Gastrocnemius medialis (tissue), 4 donors: ENCODE data around the gene ASTN2. TPM values are rescaled to one million over a fixed set of nuclear protein-coding genes. Genes with fewer than 3 reads are reported as not detected.

Experiments used
- ATAC-seq, 2 donors: fragments of 150-250 bp; one replicate each; pipeline ENCODE4 v1.9.1; 2016
- DNase-seq, 2 donors: peaks; one replicate each; pipeline ENCODE4 v3.0.0-alpha.2; 2019
- H3K27ac ChIP-seq, 4 donors: fragments of 200-600 bp; sonication (generic); 1 replicate in 1 of 4; 2 replicates in 3 of 4; pipeline ENCODE4 v1.5.1; 2016 to 2018; ENCODE audit warnings: mild to moderate bottlenecking in 2 of 4, moderate library complexity in 1 of 4
- H3K27me3 ChIP-seq, 3 donors: fragments of 200-600 bp; sonication (generic) in 2 of 3; 1 replicate in 1 of 3; 2 replicates in 2 of 3; pipeline versions ENCODE4 v1.5.1 to v1.6.0; 2016 to 2019; ENCODE audit warnings: mild to moderate bottlenecking in 1 of 3, moderate library complexity in 1 of 3
- H3K36me3 ChIP-seq, 2 donors: fragments of 200-600 bp; sonication (generic) in 1 of 2; one replicate each; pipeline ENCODE4 v1.5.1; 2017 to 2018
- H3K4me1 ChIP-seq, 2 donors: fragments of 200-600 bp; sonication (generic) in 1 of 2; one replicate each; pipeline ENCODE4 v1.5.1; 2016 to 2017; ENCODE audit warnings: mild to moderate bottlenecking in 2 of 2
- H3K4me3 ChIP-seq, 4 donors: fragments of 200-600 bp; sonication (generic) in 3 of 4; 1 replicate in 1 of 4; 2 replicates in 3 of 4; pipeline ENCODE4 v1.5.1; 2016 to 2019; ENCODE audit warnings: mild to moderate bottlenecking in 2 of 4
- H3K9me3 ChIP-seq, 3 donors: fragments of 200-600 bp; sonication (generic) in 2 of 3; 1 replicate in 1 of 3; 2 replicates in 2 of 3; pipeline ENCODE4 v1.5.1; 2016 to 2019
- POLR2A ChIP-seq, 2 donors: fragments of 450-650 bp; IDR thresholded peaks; one replicate each; pipeline ENCODE4 v1.6.1; 2017; ENCODE audit warnings: antibody characterized with exemption in 2 of 2, mild to moderate bottlenecking in 2 of 2, moderate library complexity in 2 of 2
- in situ Hi-C, 4 donors: fragments of 200-750 bp; cut with MboI; loops; one replicate each; pipeline versions ENCODE4 v1.15.0 to v1.8.0; 2017; ENCODE audit warnings: low sequenced_read_pairs in 4 of 4
- intact Hi-C: fragments of 100-400 bp; cut with DNase I; formaldehyde crosslinking; loops from one replicate; pipeline ENCODE4 v1.15.1; 2023; ENCODE audit warnings: low total_unique reads
- total RNA-seq, 4 donors: library from RNA; depleted of rRNA; stranded (reverse); fragments of >200 nt; gene quantifications; one replicate each; pipeline versions ENCODE4 v1.1.0 to v1.2.3, GENCODE V29; 2016
- TF ChIP-seq, protein P1 (sequence below), 5 experiments: fragments of 450-650 bp in 3 of 5; fragments of 200-600 bp in 2 of 5; sonication (generic) in 2 of 5; IDR thresholded peaks in 4 of 5; conservative IDR thresholded peaks in 1 of 5; 1 replicate in 4 of 5; 2 replicates in 1 of 5; pipeline ENCODE4 v1.5.1; 2016 to 2019; ENCODE audit warnings: antibody characterized with exemption in 5 of 5, mild to moderate bottlenecking in 3 of 5, moderate library complexity in 3 of 5

ASTN2 gene
- total RNA-seq, 4 donors from 2014 or later, result 2.5 to 4.6 (median 3.7) TPM

DNA sequence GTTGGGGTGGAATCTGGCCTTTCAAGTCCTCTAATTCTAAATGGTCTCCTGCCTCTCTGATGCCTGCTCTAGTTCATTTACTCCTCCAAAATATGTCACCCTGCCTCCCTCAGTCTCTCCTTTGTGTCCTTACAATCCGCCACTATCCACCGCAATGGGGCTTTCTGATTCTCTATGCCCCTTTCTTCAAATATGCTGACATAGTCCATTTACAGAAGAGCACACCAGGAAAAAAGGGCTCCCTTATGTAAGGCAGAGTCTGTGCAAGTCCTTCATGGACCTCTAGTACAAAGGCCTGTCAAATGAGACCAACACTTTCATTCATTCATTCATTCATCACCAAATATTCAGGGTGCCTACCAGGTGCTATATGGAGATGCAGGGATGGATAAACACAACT is 2.0 kb upstream of the ASTN2 start:
- Histone ChIP-seq H3K9me3 (no peaks in the 10 kb centered on the region), H3K36me3 (no peaks in the 10 kb centered on the region), H3K27ac (no peak overlapping the region), H3K4me3 (no peak overlapping the region), H3K27me3 (peaks cover 58 to 63% (median 61%) of the 10 kb centered on the region in 3 donors), H3K4me1 (peaks cover 0 to 21% of the 10 kb centered on the region in 2 donors)
- in situ Hi-C loops (no loop called here), intact Hi-C loops (no loop called here)
- TF ChIP-seq POLR2A (IDR thresholded peaks at IDR 0.05), result no peak
- TF ChIP-seq, protein P1, sequence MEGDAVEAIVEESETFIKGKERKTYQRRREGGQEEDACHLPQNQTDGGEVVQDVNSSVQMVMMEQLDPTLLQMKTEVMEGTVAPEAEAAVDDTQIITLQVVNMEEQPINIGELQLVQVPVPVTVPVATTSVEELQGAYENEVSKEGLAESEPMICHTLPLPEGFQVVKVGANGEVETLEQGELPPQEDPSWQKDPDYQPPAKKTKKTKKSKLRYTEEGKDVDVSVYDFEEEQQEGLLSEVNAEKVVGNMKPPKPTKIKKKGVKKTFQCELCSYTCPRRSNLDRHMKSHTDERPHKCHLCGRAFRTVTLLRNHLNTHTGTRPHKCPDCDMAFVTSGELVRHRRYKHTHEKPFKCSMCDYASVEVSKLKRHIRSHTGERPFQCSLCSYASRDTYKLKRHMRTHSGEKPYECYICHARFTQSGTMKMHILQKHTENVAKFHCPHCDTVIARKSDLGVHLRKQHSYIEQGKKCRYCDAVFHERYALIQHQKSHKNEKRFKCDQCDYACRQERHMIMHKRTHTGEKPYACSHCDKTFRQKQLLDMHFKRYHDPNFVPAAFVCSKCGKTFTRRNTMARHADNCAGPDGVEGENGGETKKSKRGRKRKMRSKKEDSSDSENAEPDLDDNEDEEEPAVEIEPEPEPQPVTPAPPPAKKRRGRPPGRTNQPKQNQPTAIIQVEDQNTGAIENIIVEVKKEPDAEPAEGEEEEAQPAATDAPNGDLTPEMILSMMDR (IDR thresholded peaks at IDR 0.05 in 4 of 5, conservative IDR thresholded peaks at IDR 0.05 in 1 of 5), result no peak
- DNase-seq, result no peak
- ATAC-seq, result no peak

DNA sequence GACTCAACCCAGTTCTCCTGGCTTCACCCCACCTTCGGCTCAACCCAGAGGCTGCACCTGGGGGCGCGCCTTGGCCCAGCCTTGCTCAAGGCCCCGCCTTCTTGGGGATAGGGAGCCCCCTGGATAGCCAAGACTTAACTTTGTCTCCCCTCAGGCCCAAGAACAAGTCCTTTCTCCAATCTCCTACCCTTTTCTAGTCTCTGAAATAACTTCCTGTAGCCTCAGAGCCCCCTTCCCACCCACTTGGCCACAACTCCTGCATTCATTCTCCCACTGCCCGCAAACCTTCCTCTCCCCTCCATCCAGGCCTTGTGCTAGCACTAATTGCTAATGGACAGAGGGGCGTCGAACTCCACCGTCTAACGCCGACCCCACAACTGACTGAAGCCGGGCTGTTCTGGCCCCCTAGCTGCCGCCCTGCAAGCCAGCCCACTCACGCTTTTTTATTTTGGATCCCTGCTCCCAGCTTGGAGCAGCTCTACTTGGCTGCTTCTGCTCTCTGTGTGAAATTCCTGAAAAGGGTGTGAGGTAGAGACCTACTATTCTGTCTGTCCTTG is 579 bp upstream of the ASTN2 start:
- intact Hi-C loops, result no loop called here
- Histone ChIP-seq H3K9me3 (no peaks in the 10 kb centered on the region), H3K36me3 (no peaks in the 10 kb centered on the region), H3K27me3 (peaks cover 58 to 63% (median 61%) of the 10 kb centered on the region in 3 donors), H3K27ac (no peak overlapping the region), H3K4me3 (peak overlapping the region; percentile 39 to 50 (median 46)), H3K4me1 (peaks cover 0 to 21% of the 10 kb centered on the region in 2 donors)
- in situ Hi-C loops, result no loop called here
- DNase-seq (no peak), ATAC-seq (no peak)
- no peak for TF ChIP-seq POLR2A (IDR thresholded peaks at IDR 0.05)
- TF ChIP-seq, protein P1 (IDR thresholded peaks at IDR 0.05 in 4 of 5, conservative IDR thresholded peaks at IDR 0.05 in 1 of 5), result no peak

DNA sequence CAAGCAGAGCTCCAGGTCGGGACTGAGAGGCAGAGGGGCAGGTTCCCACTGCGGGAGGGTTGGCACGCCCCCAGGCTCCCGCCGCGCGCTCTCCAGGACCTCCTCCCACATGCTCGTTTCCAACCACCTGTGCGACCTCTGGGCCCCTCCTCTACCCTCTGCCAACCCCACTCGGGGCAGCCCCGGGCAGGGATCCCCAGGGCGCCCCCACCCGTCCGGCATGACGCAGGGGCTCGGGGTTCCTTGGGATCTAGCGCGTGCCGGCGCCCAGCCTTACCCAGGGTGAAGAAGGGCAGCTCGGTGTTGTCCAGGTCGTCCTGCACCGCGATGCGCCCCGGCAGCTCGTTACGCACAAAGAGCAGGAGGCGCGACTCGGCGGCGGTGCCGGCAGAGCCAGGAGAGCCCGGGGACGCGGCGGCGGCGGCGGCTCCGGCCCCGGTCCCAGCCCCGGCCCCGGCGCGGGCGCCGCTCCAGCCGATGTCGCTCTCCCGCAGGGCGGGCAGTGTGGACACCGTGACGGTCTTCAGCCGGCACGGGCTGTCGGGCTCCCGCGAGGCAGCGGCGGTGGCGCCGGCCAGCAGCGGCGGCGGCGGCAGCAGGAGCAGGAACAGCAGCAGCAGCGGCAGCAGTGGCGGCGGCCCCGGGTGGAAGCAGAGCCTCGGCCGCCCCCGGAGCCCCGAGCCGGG is 494 bp downstream of the ASTN2 start:
- no peak for TF ChIP-seq POLR2A (IDR thresholded peaks at IDR 0.05)
- TF ChIP-seq, protein P1 (IDR thresholded peaks at IDR 0.05 in 4 of 5, conservative IDR thresholded peaks at IDR 0.05 in 1 of 5), result no peak
- no peak overlapping the region for H3K27ac ChIP-seq
- H3K27me3 ChIP-seq, result peaks cover 55 to 58% (median 56%) of the 10 kb centered on the region in 3 donors
- H3K4me3 ChIP-seq, result peak overlapping the region; percentile 42 to 50 (median 46)
- intact Hi-C loops, result no loop called here
- in situ Hi-C loops, result no loop called here
- no peaks in the 10 kb centered on the region for H3K36me3 ChIP-seq
- ATAC-seq, result peak; percentile 39 to 46
- peaks cover 0 to 21% of the 10 kb centered on the region in 2 donors for H3K4me1 ChIP-seq
- no peak for DNase-seq
- no peaks in the 10 kb centered on the region for H3K9me3 ChIP-seq

DNA sequence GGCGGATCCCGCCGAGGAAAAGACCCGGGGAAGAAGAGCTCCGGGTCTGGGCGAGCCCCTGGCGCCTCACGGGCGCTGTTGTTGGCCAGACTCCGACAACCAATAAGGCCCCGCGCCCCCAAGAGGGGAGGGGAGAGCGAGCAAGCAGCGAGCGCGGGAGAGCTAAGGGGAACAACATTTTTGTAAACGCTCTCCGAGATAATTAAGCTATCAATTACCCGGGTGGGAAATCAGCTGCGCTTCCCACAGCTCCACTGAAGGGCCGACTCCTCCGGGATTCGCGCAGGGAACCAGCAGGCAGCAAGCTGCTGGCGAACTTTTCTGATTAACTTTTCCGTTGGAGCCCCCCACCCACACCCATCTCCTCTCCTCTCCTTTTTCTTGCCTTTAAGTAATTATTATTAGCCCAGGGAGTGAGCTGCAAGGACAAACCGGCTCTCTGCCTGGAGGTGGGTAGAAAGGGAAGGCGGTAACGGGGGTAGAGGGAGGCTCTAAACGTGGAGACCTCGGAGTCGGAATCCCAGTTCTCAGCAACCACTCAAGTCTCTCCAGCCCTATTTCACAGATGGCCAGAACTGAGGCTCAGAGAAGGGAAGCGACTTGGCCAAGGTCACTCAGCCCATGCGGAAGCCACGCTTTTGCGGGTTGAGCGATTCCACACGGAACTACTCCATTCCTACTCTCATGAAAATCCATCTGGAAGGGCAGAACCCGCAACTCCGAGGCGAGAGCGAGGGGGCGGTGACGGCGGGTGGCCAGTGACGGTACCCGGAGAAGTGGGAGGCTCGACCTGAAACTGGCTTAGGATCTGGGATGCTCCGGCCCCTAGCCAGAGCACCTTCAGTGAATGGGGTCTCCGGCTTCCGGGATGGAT is 1.3 kb downstream of the ASTN2 start:
- TF ChIP-seq POLR2A (IDR thresholded peaks at IDR 0.05), result no peak
- TF ChIP-seq, protein P1 (IDR thresholded peaks at IDR 0.05 in 4 of 5, conservative IDR thresholded peaks at IDR 0.05 in 1 of 5), result no peak
- in situ Hi-C loops, result no loop called here
- H3K27ac ChIP-seq, result no peak overlapping the region
- no peak for ATAC-seq
- intact Hi-C loops, result no loop called here
- H3K27me3 ChIP-seq, result peaks cover 47 to 53% (median 50%) of the 10 kb centered on the region in 3 donors
- H3K4me1 ChIP-seq, result peaks cover 0 to 21% of the 10 kb centered on the region in 2 donors
- H3K36me3 ChIP-seq, result no peaks in the 10 kb centered on the region
- no peak for DNase-seq
- H3K9me3 ChIP-seq, result no peaks in the 10 kb centered on the region
- peak overlapping the region; percentile 40 to 48 (median 44) for H3K4me3 ChIP-seq
